Smooth muscle cell (in vitro differentiated cells): Measurements from ENCODE around the gene GANC. TPM values are rescaled to one million over a fixed set of nuclear protein-coding genes. Genes with fewer than 3 reads are reported as not detected.
"Not testable (repeated sequence)": the region's sequence is repeated elsewhere in the genome, so short reads cannot be mapped to it uniquely, and the experiment has no call there.

ENCODE experiments used
- DNase-seq: peaks from one replicate; lab custom pipeline; 2025; ENCODE audit not compliant: unreplicated experiment; lab: John Stamatoyannopoulos, UW
- H2AFZ ChIP-seq: fragments of 200-600 bp; sonication (generic); 2 replicates; pipeline ENCODE4 v1.6.0; 2016; ENCODE audit warnings: antibody characterized with exemption, low read depth, mild to moderate bottlenecking
- H3F3A ChIP-seq: fragments of 200-600 bp; sonication (generic); 2 replicates; pipeline ENCODE4 v1.6.0; 2017; ENCODE audit warnings: antibody characterized with exemption, low read depth
- H3K27ac ChIP-seq: fragments of 200-600 bp; sonication (generic); 2 replicates; pipeline ENCODE4 v1.5.1; 2016; ENCODE audit warnings: low read depth, mild to moderate bottlenecking
- H3K27me3 ChIP-seq: fragments of 200-600 bp; sonication (generic); 2 replicates; pipeline ENCODE4 v1.6.1; 2016; ENCODE audit warnings: low read depth, mild to moderate bottlenecking
- H3K36me3 ChIP-seq: fragments of 200-600 bp; sonication (generic); 2 replicates; pipeline ENCODE4 v1.5.1; 2016; ENCODE audit warnings: low read depth
- H3K4me1 ChIP-seq: fragments of 200-600 bp; sonication (generic); 2 replicates; pipeline ENCODE4 v1.5.1; 2016; ENCODE audit warnings: low read depth
- H3K4me2 ChIP-seq: fragments of 200-600 bp; sonication (generic); 2 replicates; pipeline ENCODE4 v1.6.0; 2016; ENCODE audit warnings: mild to moderate bottlenecking
- H3K4me3 ChIP-seq: fragments of 200-600 bp; sonication (generic); 2 replicates; pipeline ENCODE4 v1.5.1; 2016; ENCODE audit warnings: mild to moderate bottlenecking
- H3K79me2 ChIP-seq: fragments of 200-600 bp; sonication (generic); 2 replicates; pipeline ENCODE4 v1.6.0; 2016; ENCODE audit warnings: low read depth, mild to moderate bottlenecking
- H3K9ac ChIP-seq: fragments of 200-600 bp; sonication (generic); 2 replicates; pipeline ENCODE4 v1.6.0; 2016; ENCODE audit warnings: low read depth
- H3K9me3 ChIP-seq: fragments of 200-600 bp; sonication (generic); replicated peaks from 2 replicates; pipeline ENCODE4 v1.5.1; 2016; ENCODE audit warnings: low read depth
- H4K20me1 ChIP-seq: fragments of 200-600 bp; sonication (generic); 2 replicates; pipeline ENCODE4 v1.6.0; 2016; ENCODE audit warnings: low read depth
- CTCF ChIP-seq: fragments of 200-600 bp; sonication (generic); IDR thresholded peaks from 2 replicates; pipeline ENCODE4 v1.5.1; 2017; ENCODE audit warnings: borderline replicate concordance, mild to moderate bottlenecking, antibody characterized with exemption; ENCODE audit not compliant: insufficient read depth, poor library complexity, severe bottlenecking
- WGBS: methylation state at CpG from one replicate; pipeline ENCODE4 v1.1.7; 2016; ENCODE audit warnings: low lambda C conversion rate; 5-methylcytosine and 5-hydroxymethylcytosine counted together
- polyA plus RNA-seq: library from polyadenylated mRNA; unstranded; fragments of >200 nt; fragmentation: Nextera tagmentation; extraction: Ambion mirVana; gene quantifications from 2 replicates; pipeline ENCODE4 v1.2.1, GENCODE V29; 2016
- total RNA-seq: library from RNA; depleted of rRNA; stranded (reverse); fragments of >200 nt; gene quantifications from 2 replicates; pipeline ENCODE4 v1.2.3, GENCODE V29; 2014

Gene GANC
- total and polyA plus RNA-seq, 2 experiments from 2014 or later, result 12.6 to 13.1 TPM

- DNase-seq, result no peak
- H3K27ac ChIP-seq, result no peak overlapping the region
- TF ChIP-seq CTCF, result no peak
- no peak overlapping the region for H3K9ac ChIP-seq
- H3K4me3 ChIP-seq, result no peak overlapping the region
- H2AFZ ChIP-seq, result no peak overlapping the region
- 73% methylated on average over 1 of the region's 1 CpG for WGBS
- H3K9me3 ChIP-seq, result no peaks in the 10 kb centered on the region
- H3F3A ChIP-seq, result no peaks in the 10 kb centered on the region
- H4K20me1 ChIP-seq, result no peaks in the 10 kb centered on the region
- H3K36me3 ChIP-seq, result no peaks in the 10 kb centered on the region
- no peaks in the 10 kb centered on the region for H3K4me1 ChIP-seq
- H3K4me2 ChIP-seq, result no peak overlapping the region
- no peaks in the 10 kb centered on the region for H3K79me2 ChIP-seq
- no peaks in the 10 kb centered on the region for H3K27me3 ChIP-seq
Measured at GRCh38 chr15:42314818-42315217, 41.8 kb downstream of the GANC start.

GRCh38 chr15:42315521-42315920 lies 42.5 kb downstream of the GANC start:
- Histone ChIP-seq H3K9me3 (no peaks in the 10 kb centered on the region), H3K4me3 (no peak overlapping the region), H3K9ac (no peak overlapping the region), H4K20me1 (no peaks in the 10 kb centered on the region), H3K4me1 (no peaks in the 10 kb centered on the region), H2AFZ (no peak overlapping the region), H3K27ac (no peak overlapping the region), H3K36me3 (no peaks in the 10 kb centered on the region), H3K27me3 (no peaks in the 10 kb centered on the region), H3K4me2 (no peak overlapping the region), H3F3A (no peaks in the 10 kb centered on the region), H3K79me2 (no peaks in the 10 kb centered on the region)
- no peak for TF ChIP-seq CTCF
- no peak for DNase-seq
- 78% methylated on average over 1 of the region's 1 CpG for WGBS

- not testable (repeated sequence) for H3K4me3 ChIP-seq, H3K27me3 ChIP-seq, H3K79me2 ChIP-seq, H3K9ac ChIP-seq, H2AFZ ChIP-seq, H3K9me3 ChIP-seq, H3F3A ChIP-seq, H3K4me1 ChIP-seq, H3K27ac ChIP-seq, H4K20me1 ChIP-seq, DNase-seq, H3K36me3 ChIP-seq, H3K4me2 ChIP-seq
- 49% methylated on average over 11 of the region's 11 CpGs for WGBS
Measured at GRCh38 chr15:42316282-42316805, 43.3 kb downstream of the GANC start.

GRCh38 chr15:42319206-42319605 lies 46.2 kb downstream of the GANC start:
- TF ChIP-seq CTCF, result no peak
- Histone ChIP-seq H2AFZ (no peak overlapping the region), H4K20me1 (no peaks in the 10 kb centered on the region), H3K27me3 (no peaks in the 10 kb centered on the region), H3F3A (no peaks in the 10 kb centered on the region), H3K4me1 (no peaks in the 10 kb centered on the region), H3K9me3 (no peaks in the 10 kb centered on the region), H3K36me3 (no peaks in the 10 kb centered on the region), H3K4me3 (no peak overlapping the region), H3K4me2 (no peak overlapping the region), H3K79me2 (no peaks in the 10 kb centered on the region), H3K9ac (no peak overlapping the region), H3K27ac (no peak overlapping the region)
- no peak for DNase-seq
- WGBS, result 98% methylated on average over 2 of the region's 2 CpGs
